ENCODE measurements around the gene SART1. TPM values are rescaled to one million over a fixed set of nuclear protein-coding genes. Genes with fewer than 3 reads are reported as not detected.

The SART1 gene
- polyA plus RNA-seq, 1 donor: 48.6 TPM

DNA sequence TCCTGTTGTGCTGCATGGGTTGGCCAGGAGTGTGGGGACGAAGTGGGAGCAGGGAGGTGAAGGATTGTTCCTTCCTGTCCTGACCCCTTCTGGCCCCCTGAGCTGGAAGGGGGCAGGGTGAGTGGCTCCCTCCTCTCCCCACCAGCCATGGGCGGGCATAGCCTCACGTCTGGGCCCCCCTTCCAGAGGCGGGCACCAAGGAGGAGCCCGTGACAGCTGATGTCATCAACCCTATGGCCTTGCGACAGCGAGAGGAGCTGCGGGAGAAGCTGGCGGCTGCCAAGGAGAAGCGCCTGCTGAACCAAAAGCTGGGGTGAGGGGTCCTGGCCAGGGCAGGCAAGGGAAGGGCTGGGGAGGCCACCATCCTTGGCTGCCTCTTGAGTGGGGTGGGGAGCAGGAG lies 3.4 kb downstream of the SART1 start:
- no peak for DNase-seq

DNA sequence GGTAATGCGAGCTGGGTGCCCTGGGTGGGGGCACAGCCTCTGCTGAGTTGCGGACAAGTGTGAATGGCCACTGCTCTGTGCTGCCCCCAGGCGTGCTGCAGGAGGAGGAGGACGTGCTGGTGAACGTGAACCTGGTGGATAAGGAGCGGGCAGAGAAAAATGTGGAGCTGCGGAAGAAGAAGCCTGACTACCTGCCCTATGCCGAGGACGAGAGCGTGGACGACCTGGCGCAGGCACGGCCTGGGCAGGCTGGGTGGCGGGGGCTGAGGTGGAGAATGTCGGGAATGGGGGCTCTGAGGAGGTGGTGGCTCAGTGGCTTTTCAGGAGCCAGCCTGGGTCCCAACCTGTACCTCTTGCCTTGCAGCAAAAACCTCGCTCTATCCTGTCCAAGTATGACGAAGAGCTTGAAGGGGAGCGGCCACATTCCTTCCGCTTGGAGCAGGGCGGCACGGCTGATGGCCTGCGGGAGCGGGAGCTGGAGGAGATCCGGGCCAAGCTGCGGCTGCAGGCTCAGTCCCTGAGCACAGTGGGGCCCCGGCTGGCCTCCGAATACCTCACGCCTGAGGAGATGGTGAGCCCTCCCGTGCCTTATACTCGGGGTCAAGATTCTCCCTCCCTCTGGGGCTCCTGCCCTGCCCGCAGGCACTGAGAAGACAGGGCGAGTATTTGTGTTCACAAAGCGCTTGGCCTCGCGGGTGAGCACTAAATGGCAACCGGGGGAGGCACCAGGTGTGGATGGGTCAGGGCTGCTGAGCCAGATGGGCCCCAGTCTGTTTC lies 4.6 kb downstream of the SART1 start:
- DNase-seq: no peak

DNA sequence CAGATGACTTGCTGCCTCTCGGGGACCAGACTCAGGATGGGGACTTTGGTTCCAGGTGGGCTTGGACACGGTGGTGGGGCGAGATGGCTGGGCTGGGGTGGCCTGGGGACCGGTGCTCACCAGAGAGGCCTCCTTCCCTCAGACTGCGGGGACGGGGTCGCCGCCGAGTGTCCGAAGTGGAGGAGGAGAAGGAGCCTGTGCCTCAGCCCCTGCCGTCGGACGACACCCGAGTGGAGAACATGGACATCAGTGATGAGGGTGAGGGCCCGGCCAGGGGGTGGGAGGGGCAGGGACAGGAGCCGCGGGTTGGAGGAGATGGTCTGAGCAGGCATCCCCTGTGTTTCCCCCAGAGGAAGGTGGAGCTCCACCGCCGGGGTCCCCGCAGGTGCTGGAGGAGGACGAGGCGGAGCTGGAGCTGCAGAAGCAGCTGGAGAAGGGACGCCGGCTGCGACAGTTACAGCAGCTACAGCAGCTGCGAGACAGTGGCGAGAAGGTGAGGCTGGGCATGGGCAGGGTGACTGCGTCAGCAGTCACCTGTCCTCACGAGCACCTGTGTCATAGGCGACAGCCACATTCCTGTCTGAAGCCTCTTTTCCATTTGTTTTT lies 5.9 kb downstream of the SART1 start:
- no peak for DNase-seq

DNA sequence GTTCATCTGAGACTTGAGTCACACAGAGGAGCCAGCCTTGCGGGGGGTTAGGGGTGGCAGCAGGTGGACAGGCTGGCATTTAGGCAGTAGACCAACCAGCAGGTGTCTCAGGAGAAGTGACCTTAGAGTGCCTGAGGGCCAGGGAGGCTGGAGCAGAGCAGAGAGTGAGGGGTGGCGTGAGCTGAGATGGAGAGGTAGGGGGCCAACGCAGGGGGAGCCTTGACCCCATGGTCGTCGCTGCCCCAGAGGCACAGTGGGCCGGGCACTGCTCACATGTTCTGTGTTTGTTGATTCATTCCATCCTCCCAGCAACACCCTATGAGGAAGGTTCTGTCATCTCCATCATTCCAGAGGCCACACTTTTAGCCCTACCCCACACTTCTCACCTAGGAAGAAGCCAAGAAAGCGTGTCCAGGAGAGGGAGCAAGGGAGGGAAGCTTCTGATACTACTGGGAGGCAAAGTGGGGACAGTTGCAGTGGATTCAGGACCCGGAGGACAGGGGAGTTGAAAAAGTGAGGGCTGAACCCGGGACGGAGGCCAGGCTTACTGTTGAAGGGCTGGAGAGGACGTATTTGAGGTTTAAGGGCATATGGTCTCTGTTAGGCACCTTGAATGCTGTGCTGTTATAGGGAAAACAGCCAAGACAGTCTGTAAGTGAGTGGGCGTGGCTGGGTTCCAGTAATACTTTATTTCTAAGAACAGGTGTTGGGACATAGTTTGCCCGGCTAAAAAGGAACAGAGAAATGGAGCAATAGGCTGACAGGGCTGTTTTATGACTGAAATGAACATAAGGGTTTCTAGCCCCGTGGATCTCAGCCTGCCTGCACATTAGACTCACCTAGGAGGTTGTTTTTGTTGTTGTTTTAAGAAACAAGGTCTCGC lies 7.3 kb downstream of the SART1 start:
- DNase-seq: no peak

DNA sequence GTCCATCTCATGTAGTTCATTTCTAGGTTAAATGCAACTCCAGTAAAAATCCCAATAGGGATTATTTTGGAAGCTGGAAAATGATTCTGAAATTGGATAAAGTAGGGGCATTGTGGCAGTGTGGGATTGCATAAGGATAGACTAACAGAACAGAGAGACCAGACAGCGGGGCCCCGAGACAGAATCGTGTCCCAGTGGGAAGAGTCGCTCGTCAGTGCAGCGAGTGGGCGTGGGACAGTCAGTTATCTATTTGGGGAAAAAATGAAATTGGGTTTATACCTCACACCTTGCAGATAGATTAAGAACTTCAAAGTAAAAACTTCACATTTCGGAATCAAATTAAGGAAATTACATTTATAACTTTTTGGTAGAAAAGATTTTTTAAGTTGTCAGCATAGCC lies 10.6 kb downstream of the SART1 start:
- DNase-seq: no peak

DNA sequence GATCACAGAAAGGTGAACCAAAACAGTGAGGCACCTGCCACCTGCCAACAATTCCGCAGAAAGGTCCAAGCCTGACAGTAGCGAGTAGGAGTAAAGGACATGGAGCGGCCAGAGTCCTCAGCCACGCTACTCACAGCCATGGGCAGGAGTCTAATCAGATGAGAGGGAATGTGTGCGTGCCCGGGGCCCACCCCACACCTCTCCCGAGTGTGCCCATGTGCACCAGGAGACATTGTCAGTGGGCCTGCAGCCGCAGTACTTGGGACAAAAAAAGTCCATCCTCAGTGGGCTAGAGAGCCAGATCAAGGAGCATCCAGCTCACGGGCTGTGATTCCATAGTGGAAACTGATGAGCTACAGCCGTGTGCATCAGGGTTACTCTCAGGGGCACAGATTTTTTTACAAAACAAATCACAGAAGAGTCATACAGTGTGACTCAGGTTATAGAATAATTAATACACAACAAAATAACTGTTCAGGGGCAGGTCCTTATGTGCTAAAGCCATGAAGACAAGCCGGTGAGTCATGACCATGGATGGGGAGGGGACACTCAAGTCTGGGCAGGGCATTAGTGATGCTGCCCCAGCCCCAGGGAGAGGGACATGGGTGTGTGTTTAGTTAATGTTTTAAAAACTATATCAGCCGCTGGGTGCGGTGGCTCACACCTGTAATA lies 12.0 kb downstream of the SART1 start:
- DNase-seq: no peak

DNA sequence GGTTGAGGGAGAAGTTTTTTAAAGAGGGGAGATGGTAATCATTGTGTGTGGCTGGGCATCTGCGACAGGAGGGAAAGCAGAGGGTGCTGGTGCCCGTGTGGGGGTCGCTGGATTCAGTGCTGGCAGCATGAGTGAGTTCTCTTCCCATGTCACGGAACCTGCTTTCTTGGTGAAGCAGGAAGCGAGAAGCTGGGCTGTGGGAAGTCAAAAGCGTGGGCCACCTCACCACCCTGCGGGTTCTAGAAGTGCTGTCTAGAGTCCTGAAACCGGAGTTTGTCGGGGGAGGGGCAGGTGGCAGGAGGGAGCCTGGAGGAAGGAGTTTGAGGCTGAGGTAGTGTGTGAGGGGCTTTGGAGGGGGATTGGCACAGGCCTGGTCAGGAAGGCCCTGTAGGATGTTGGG lies 14.2 kb downstream of the SART1 start:
- no peak for DNase-seq

DNA sequence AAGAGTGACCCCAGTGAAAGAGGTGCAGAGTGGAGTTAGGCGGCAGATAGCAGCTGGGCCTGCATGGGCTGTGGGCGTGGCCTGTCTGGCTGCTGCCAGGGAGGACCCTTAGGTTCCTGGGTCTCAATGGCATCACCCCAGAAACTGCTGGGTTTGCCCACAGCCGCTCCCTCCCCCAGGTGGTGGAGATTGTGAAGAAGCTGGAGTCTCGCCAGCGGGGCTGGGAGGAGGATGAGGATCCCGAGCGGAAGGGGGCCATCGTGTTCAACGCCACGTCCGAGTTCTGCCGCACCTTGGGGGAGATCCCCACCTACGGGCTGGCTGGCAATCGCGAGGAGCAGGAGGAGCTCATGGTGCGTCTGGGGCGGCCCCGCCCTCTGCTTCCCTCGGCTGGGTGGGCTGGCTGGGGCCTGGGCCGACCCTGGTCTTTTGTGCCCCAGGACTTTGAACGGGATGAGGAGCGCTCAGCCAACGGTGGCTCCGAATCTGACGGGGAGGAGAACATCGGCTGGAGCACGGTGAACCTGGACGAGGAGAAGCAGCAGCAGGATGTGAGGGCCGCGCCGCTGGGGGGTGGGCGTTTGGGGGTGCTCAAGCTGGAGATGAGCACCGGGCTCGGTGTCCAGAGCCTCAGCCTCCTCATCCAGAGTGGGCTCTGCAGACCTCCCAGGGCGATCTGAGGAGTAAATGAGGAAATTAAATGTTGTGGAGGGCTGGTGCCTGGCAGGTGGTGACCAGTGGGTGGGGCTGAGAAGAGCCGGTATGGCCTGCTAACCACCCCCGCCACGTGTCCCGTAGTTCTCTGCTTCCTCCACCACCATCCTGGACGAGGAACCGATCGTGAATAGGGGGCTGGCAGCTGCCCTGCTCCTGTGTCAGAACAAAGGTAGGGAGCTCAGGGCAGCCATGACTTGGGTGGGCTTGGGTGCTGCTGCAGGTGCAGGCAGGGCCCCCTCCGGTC lies 15.0 kb downstream of the SART1 start:
- no peak for DNase-seq

DNA sequence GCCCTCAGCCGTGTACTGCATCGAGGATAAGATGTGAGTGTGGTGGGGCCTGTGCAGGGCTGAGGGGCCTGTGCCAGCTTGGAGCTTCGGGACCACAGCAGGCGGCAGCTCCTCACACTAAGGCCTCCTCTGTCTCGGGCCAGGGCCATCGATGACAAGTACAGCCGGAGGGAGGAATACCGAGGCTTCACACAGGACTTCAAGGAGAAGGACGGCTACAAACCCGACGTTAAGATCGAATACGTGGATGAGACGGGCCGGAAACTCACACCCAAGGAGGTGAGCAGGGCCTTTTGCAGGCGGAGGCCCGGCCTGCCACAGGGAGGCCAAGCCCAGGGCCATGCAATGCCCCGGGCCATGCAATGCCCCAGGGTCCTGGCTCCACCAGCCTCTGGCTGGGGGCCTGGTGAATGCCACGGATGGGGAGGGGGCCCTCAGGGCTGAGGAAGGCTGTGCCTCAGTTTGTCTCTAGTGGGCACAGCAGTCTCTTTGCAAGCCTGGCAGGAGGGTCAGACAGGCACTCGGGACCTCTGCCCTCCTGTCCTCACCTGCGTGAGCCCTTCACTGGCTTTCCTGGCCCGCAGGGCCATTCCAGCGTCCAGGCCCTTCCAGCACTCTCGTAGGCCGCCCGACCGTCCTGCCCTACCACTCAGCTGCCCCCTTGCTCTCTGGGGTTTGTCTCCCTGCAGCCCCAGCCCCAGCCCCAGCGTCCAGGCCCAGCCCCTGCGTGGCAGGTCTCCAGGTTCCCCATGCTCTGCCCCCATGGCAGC lies 16.3 kb downstream of the SART1 start:
- no peak for DNase-seq

DNA sequence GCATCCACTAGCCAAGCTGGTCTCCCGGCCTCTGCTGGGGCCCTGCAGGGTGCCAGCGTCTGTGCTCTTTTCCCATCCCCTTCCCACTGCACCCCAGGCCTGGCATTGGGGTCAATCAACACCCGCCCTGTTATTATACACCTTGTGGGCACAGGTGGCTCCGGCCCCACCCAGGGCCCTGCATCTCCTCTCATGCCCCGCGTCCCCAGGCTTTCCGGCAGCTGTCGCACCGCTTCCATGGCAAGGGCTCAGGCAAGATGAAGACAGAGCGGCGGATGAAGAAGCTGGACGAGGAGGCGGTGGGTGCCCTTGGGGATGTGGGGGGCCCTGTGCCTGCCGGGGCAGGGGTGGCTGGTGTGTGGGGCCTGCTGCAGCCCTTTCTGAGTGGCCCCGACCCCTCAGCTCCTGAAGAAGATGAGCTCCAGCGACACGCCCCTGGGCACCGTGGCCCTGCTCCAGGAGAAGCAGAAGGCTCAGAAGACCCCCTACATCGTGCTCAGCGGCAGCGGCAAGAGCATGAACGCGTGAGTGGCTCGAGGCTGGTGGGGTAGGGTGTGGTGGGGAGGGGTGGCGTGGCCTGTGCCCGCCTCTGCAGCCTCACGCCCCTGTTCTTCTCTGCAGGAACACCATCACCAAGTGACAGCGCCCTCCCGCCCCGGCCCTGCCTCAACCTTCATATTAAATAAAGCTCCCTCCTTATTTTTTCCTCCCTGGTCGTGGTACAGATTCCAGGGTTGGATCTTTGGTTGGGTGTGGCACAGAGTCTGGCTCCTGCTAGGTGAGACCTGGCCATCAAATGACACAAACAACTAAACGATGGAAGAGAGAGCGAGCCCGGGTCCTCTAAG lies 17.1 kb downstream of the SART1 start:
- no peak for DNase-seq

DNA sequence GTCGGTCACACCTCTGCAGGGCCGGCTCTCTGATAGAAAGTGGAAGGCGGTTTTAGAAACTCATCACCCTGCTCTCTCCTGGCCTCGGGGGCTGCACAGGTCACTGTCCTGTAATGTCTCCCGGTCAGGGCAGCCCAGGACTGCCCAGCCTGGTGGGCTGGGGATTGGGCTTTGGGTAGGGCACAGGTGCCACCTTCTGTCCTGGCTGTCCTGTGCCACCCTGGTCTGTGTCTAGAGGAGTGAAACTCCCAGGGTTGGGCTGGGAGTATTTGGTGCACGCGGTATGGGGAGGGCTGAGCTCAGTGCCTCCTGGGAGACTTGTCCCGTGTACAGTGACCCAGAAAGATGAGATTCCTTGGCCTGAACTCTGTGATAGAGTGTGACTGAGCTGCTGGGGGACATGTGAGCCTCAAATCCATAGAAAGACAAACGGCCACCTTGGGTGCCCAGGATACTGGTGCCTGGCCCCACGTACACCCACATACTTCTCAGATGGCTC lies 17.8 kb downstream of the SART1 start:
- no peak for DNase-seq

DNA sequence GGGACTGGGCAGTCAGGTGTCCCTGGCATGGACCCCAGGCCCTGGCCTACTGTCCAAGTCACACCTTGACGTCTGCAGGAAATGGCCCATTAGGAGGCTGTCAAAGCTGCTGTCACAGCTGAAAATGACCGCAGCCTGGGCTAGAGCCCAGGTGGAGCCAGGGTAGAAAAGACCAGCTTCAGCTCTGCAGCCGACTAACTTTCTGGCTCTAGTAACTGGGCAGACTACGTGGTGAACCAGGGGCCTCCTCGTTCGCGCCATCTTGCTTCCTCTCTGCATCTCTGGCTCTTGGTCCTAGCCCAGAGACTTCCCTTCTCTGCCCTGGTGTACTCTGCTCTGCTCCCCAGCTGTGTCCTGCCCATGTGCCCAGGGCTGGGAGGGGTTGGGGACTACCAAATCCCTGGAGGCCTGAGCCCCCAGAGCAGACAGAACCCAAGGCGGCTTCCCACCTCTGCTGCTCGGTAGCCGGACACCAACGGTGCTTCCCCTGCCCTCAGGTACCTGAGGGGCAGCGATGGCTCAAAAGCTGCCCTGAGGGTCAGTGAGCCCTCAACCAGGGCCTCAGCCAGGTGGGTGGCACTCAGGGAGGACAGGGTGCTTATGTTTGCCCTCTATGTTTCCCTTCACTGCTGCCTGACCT lies 19.7 kb downstream of the SART1 start:
- no peak for DNase-seq

DNA sequence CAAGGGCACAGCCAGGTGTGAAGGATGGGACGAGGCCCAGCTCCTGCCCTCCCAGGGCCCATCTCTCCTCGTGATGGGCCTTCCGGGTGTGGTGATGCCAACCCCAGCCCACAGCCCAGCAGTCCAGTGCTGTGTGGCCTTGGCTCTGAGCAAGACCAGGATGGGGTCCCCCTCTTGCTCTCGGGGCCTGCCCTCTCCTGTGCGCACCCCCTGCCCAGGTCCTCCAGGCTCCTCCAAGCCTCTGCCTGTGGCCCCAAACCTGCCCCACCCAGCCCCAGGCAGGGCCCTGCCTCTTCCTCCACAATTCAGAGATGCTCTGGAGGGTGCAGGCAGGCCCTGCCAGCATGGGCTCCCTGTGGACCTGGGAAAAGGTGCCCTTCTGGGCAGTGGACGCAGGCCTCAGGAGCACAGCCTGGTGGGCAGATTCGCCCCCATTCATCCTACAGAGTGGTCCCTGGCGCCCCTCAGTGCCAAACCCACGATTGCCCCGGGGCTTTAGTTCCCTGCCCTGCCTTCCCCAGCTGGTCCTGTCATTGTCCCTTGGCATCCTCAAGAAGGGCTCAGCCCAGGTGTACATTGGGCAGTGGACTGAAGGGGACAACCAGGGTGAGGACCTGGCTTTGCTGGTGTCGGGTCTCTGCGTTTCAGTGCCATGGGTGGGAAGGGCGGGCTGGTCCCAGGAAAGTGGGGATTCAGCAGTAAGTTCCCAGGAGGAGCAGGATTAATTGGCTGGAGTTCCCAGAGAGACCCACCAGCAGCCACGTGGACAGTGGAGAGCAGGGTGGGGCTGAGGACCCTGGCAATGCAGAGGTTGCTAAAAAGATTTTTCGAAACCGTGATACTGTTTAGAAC lies 20.7 kb downstream of the SART1 start:
- no peak for DNase-seq

DNA sequence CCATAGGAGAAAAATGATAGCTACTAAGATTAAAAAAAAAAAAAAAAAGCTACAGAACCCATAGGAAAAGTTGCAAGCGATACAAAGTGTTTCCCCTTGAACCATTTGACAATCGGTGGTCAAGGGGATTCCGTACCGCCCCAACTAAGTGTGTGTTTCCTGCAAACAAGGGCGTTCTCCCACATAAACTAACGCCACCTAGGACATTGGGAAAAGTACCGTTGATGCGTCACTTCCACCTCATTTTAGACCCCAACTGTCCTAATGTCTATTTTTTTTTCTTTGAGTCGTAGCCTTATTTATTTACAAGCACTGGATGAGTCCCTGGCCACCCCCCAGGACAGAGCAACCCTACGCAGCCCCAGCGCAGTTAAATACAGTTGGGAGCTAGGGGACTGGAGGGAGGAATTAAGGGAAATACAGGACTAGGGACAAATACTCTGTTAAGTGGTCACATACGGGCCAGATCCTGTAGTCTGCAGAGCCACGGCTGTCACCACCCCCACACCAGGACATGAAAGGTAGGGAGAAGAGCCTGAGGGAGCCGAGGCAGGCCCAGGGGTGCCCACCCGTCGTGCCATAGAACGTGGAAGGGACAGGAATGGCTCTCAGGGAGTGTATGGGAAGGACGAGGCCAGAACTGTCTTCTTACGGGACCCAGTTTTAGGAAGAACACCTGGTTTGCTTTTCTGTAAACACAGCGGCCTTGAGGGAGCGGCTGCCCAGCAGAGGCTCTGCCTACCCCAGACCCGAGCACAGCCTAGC lies 21.5 kb downstream of the SART1 start:
- no peak for DNase-seq

DNA sequence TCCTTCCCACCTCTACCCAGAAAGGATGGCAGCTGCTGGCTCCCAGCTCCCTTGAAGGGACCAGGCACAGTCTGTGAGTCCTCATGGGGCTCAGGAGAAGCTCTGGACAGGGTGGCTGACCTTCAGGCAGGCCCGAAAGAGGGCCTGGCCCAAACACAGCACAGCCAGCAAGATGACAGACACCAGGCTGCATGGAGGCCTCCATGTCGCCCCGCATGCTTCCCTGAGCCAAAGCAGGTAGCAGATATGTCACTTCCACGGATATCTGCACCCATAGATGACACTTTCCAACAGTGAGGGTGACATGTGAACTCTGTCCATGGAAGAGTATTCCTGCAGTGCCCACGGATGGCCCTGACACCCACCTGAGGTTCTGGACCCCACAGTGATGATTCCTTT lies 22.1 kb downstream of the SART1 start:
- DNase-seq: no peak

DNA sequence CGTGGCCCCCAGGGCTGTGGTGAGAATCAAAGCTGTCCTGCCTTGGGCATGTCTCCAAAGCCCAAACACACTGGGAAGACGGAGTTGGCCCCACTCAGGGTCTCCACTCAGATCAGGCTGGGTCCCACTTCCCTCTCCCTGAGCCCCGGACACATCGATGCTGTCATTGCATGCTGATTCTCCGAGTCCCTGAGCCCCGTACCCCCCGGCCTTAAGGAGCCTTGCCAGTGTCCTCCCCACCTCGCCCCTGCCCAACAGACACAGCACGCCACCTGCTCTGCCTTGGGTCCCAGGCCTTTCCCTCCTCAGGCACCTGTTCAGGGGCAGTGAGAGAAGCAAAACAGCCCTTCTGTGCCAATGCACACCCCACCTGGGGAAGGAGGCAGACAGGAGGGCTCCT lies 25.8 kb downstream of the SART1 start:
- no peak for DNase-seq
